ENCODE measurements around the gene PROSER1. TPM values are rescaled to one million over a fixed set of nuclear protein-coding genes. Genes with fewer than 3 reads are reported as not detected.

PROSER1 gene
- total RNA-seq, 3 donors from 2014 or later (not counting 1 experiment from before 2014, with no cell fraction given): 58.6 to 70.2 (median 61.7) TPM

GRCh38 chr13:38998739-38999138, 39.1 kb downstream of the PROSER1 start:
- Histone ChIP-seq H3K9me3 (ENCODE audit: control insufficient read depth, insufficient read depth, low read length) (no peaks in the 10 kb centered on the region), H3K4me1 (ENCODE audit: control insufficient read depth, insufficient read depth, low read length) (no peaks in the 10 kb centered on the region), H3K36me3 (ENCODE audit: control insufficient read depth, insufficient read depth, low read length) (no peaks in the 10 kb centered on the region), H3K27me3 (ENCODE audit: control insufficient read depth, insufficient read depth, low read length) (no peaks in the 10 kb centered on the region), H3K27ac (ENCODE audit: low read length) (no peak overlapping the region), H3K4me3 (ENCODE audit: low read length) (no peak overlapping the region)
- Mint-ChIP-seq H3K27ac (no peak overlapping the region), H3K36me3 (no peaks in the 10 kb centered on the region), H3K4me3 (no peak overlapping the region), H3K9me3 (no peaks in the 10 kb centered on the region), H3K27me3 (ENCODE audit: low read depth in 2 of 2) (no peaks in the 10 kb centered on the region), H3K4me1 (no peaks in the 10 kb centered on the region)
- no peak for TF ChIP-seq CTCF (IDR thresholded peaks at IDR 0.05)
- intact Hi-C loops (cut with micrococcal nuclease): no loop called here
- DNase-seq (no peak), ATAC-seq (no peak)
- WGBS (ENCODE audit: insufficient coverage): 90% methylated on average over 3 of the region's 3 CpGs

DNA sequence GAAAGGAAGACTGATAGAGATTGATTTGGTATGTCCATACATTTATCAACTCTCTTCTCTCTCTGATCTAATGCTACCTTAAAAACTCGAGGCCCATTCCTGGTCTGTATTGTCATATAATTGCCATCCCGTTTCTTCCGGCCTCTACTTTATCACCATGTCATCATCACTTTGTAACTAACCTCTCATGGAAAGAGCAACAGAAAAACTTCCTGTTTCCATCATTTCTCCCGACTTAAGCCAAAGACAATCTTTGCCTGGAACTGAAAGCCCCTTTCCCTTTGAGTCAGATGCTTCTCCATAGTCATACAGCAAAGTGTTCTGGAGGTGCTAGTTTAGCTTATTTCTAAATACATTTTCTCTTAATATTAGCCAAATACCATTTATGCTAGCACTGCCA, 44.5 kb downstream of the PROSER1 start:
- Mint-ChIP-seq H3K4me3 (no peak overlapping the region), H3K9me3 (no peaks in the 10 kb centered on the region), H3K4me1 (no peaks in the 10 kb centered on the region), H3K27me3 (ENCODE audit: low read depth in 2 of 2) (peaks cover 0 to 3% of the 10 kb centered on the region in 2 donors), H3K27ac (no peak overlapping the region), H3K36me3 (no peaks in the 10 kb centered on the region)
- Histone ChIP-seq H3K27me3 (ENCODE audit: control insufficient read depth, insufficient read depth, low read length) (no peaks in the 10 kb centered on the region), H3K27ac (ENCODE audit: low read length) (no peak overlapping the region), H3K36me3 (ENCODE audit: control insufficient read depth, insufficient read depth, low read length) (no peaks in the 10 kb centered on the region), H3K9me3 (ENCODE audit: control insufficient read depth, insufficient read depth, low read length) (no peaks in the 10 kb centered on the region), H3K4me1 (ENCODE audit: control insufficient read depth, insufficient read depth, low read length) (no peaks in the 10 kb centered on the region), H3K4me3 (ENCODE audit: low read length) (no peak overlapping the region)
- WGBS (ENCODE audit: insufficient coverage): 81% methylated on average over 4 of the region's 4 CpGs
- DNase-seq (no peak), ATAC-seq (no peak)
- intact Hi-C loops (cut with micrococcal nuclease): no loop called here
- TF ChIP-seq CTCF (IDR thresholded peaks at IDR 0.05): no peak

DNA sequence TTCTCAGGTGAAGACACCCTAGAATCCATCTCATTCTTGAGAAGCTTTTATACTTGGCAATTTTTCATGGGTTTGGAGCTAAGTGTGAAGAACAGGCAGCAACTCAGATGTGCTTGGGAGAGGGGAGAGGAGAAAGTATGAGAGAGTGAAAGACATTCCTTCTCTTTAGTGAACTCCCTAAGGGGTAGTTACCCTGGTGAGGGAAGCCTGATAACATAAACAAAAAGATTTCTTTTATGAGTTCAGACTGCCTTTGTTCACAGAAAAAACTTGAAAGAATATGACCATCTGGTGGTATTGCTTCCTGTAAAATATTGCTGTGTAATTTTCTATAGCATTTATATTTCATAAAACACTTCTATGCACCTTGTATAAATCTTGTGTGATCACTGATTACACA, 47.2 kb downstream of the PROSER1 start, which contains the start of gene STOML3:
TSS of gene STOML3 (minus strand) at position 139 of the 400 bp plus-strand sequence. CDS start at position 29, 110 bp downstream.
- no peak for TF ChIP-seq CTCF (IDR thresholded peaks at IDR 0.05)
- no peak within 1 kb of the TSS for H3K4me3 ChIP-seq (ENCODE audit: low read length)
- H3K9me3 Mint-ChIP-seq: no peaks in the 10 kb centered on the region
- no peak within 1 kb of the TSS for H3K27ac ChIP-seq (ENCODE audit: low read length)
- H3K27me3 Mint-ChIP-seq (ENCODE audit: low read depth in 2 of 2): peaks cover 0 to 3% of the 10 kb centered on the region in 2 donors
- no peaks in the 10 kb centered on the region for H3K36me3 ChIP-seq (ENCODE audit: control insufficient read depth, insufficient read depth, low read length)
- H3K4me1 Mint-ChIP-seq: no peaks in the 10 kb centered on the region
- H3K36me3 Mint-ChIP-seq: no peaks in the 10 kb centered on the region
- H3K9me3 ChIP-seq (ENCODE audit: control insufficient read depth, insufficient read depth, low read length): no peaks in the 10 kb centered on the region
- no peak for DNase-seq
- no peak within 1 kb of the TSS for H3K4me3 Mint-ChIP-seq
- no peak for ATAC-seq
- intact Hi-C loops (cut with micrococcal nuclease): no loop called here
- no peak within 1 kb of the TSS for H3K27ac Mint-ChIP-seq
- no peaks in the 10 kb centered on the region for H3K4me1 ChIP-seq (ENCODE audit: control insufficient read depth, insufficient read depth, low read length)
- no peaks in the 10 kb centered on the region for H3K27me3 ChIP-seq (ENCODE audit: control insufficient read depth, insufficient read depth, low read length)

DNA sequence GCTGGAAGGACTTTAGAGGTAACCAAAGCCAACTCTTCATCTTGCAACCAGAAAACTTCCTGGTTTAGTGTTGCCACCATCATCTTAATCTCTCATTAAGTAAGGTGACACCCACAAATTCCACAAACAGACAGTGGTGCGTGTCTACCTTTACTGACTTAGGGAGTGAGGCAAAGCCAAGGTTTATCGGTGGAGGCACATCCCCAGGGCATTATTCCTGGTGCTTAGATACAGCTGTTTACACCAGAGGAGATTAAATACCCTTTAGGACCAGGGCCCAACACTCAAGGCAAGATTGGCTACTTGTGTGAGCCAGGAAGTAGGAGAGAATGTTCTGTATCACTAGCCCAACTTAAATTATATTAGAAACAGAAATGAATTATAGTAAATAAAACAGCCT, 56.8 kb downstream of the PROSER1 start:
- H3K4me1 Mint-ChIP-seq: no peaks in the 10 kb centered on the region
- Histone ChIP-seq H3K9me3 (ENCODE audit: control insufficient read depth, insufficient read depth, low read length) (no peaks in the 10 kb centered on the region), H3K4me1 (ENCODE audit: control insufficient read depth, insufficient read depth, low read length) (no peaks in the 10 kb centered on the region), H3K4me3 (ENCODE audit: low read length) (no peak overlapping the region), H3K27ac (ENCODE audit: low read length) (no peak overlapping the region), H3K36me3 (ENCODE audit: control insufficient read depth, insufficient read depth, low read length) (no peaks in the 10 kb centered on the region), H3K27me3 (ENCODE audit: control insufficient read depth, insufficient read depth, low read length) (no peaks in the 10 kb centered on the region)
- no peak overlapping the region for H3K27ac Mint-ChIP-seq
- peaks cover 0 to 6% of the 10 kb centered on the region in 2 donors for H3K9me3 Mint-ChIP-seq
- DNase-seq (no peak), ATAC-seq (no peak)
- 83% methylated on average over 2 of the region's 2 CpGs for WGBS (ENCODE audit: insufficient coverage)
- H3K36me3 Mint-ChIP-seq: no peaks in the 10 kb centered on the region
- H3K27me3 Mint-ChIP-seq (ENCODE audit: low read depth in 2 of 2): peaks cover 0 to 4% of the 10 kb centered on the region in 2 donors
- H3K4me3 Mint-ChIP-seq: no peak overlapping the region
- intact Hi-C loops (cut with micrococcal nuclease): no loop called here
- TF ChIP-seq CTCF (IDR thresholded peaks at IDR 0.05): no peak

Measured in natural killer cell (primary cell).